H1 (cell line): ENCODE data around the gene COG3. TPM values are rescaled to one million over a fixed set of nuclear protein-coding genes. Genes with fewer than 3 reads are reported as not detected.

Experiments
- CBX8 ChIP-seq: fragments of 300-800, 300-1000 bp; sonication (generic); IDR thresholded peaks from 2 replicates; pipeline ENCODE4 v1.7.1; 2016; ENCODE audit warnings: low read depth, low read length, borderline replicate concordance
- CEBPB ChIP-seq: IDR thresholded peaks from 2 replicates; pipeline ENCODE4 v1.6.1; 2012; ENCODE audit warnings: low read depth, low read length
- HDAC2 ChIP-seq, 2 experiments: fragments of 300-600 bp in 1 of 2; sonication (generic) in 1 of 2; IDR thresholded peaks; 2 replicates each; pipeline ENCODE4 v1.6.1; 2011 to 2012; ENCODE audit warnings: low read depth in 2 of 2, low read length in 2 of 2, mild to moderate bottlenecking in 2 of 2, moderate library complexity in 2 of 2, borderline replicate concordance in 1 of 2, inconsistent platforms in 1 of 2
- polyA plus RNA-seq, 7 experiments: library from polyadenylated mRNA; depleted of rRNA in 3 of 7; stranded (reverse) in 5 of 7; unstranded in 2 of 7; fragments of >200 nt in 5 of 7; fragments of 200-250 nt in 2 of 7; gene quantifications; 1 replicate in 5 of 7; 2 replicates in 1 of 7; 4 replicates in 1 of 7; pipeline versions ENCODE4 v1.2.1 to v1.2.3, GENCODE V29; 2011 to 2013; ENCODE audit warnings: missing spikeins in 2 of 7, mixed read lengths in 2 of 7
- total RNA-seq: library from RNA; stranded (reverse); fragmentation: NEBNext Ultra II Directional; extraction: Animal tissue kit (Norgen Biotek cat#: 25700); gene quantifications from 2 replicates; pipeline ENCODE4 v1.2.1, GENCODE V29; 2021

COG3 gene
- total and polyA plus RNA-seq, 2 of the 8 experiments (the other 6 are each of a cell fraction or from before 2014, with no cell fraction given), result 12.7 to 13.5 TPM

- no peak for TF ChIP-seq HDAC2 (IDR thresholded peaks at IDR 0.05; ENCODE audit: borderline replicate concordance in 1 of 2, low read depth in 2 of 2, low read length in 2 of 2)
- no peak for TF ChIP-seq CEBPB
- TF ChIP-seq CBX8, result no peak
Measured at GRCh38 chr13:45434556-45435371, 30.0 kb upstream of the COG3 start (continued).
